NB4 (cell line): Measurements from ENCODE around the gene IFNA1.

ENCODE experiments used
- POLR2A ChIP-seq: IDR thresholded peaks from 2 replicates; pipeline ENCODE4 v1.6.1; 2011; ENCODE audit warnings: mild to moderate bottlenecking; ENCODE audit not compliant: insufficient read length; ENCODE audit errors: extremely low read depth
- TF ChIP-seq, protein P1 (sequence below): IDR thresholded peaks from one replicate; pipeline ENCODE4 v1.5.1; 2012; ENCODE audit warnings: low read depth, low read length

DNA sequence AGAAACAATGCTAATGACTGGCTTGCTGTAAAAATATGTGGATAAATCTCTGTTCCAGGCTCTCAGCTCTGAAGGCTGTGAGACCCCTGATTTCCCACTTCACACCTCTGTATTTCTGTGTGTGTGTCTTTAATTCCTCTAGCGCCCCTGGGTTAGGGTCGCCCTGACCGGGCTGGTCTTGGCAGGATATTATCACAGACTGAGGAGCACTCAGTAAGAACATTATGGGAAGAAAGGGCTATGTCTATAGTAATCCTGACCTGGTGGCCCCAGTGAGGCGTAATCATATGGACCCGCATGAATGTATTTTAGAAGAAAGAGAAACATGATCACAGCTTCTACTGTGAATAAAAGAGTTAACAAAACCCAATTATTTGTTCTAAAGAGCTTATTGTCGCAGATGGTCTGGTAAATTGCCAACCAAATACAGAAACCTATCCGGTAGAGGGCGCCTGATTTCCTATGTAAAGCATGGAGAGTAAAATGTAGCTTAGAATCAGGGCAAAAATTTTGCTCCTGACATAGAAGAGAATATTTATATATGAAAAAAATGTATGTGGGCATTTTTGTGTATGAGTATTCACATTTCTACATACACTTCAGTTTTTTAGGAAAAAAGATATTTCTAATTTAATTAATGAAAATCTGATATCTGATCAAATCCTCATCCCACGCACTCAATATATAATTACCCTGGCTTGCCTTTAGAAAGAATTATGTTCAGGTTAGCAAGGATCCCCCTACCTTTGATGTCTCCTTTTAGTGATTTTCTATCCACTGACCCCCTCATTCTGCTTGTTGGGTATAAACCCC is 5.8 kb upstream of the IFNA1 start:
- TF ChIP-seq, protein P1, sequence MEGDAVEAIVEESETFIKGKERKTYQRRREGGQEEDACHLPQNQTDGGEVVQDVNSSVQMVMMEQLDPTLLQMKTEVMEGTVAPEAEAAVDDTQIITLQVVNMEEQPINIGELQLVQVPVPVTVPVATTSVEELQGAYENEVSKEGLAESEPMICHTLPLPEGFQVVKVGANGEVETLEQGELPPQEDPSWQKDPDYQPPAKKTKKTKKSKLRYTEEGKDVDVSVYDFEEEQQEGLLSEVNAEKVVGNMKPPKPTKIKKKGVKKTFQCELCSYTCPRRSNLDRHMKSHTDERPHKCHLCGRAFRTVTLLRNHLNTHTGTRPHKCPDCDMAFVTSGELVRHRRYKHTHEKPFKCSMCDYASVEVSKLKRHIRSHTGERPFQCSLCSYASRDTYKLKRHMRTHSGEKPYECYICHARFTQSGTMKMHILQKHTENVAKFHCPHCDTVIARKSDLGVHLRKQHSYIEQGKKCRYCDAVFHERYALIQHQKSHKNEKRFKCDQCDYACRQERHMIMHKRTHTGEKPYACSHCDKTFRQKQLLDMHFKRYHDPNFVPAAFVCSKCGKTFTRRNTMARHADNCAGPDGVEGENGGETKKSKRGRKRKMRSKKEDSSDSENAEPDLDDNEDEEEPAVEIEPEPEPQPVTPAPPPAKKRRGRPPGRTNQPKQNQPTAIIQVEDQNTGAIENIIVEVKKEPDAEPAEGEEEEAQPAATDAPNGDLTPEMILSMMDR: peak; percentile 64
- TF ChIP-seq POLR2A: no peak
